H9 (cell line): ENCODE measurements around the gene CCDC194. TPM values are rescaled to one million over a fixed set of nuclear protein-coding genes. Genes with fewer than 3 reads are reported as not detected.
A peak's percentile ranks its signal among the peaks of the same experiment; 100 is the strongest.

Source experiments
- DNase-seq: peaks from one replicate; pipeline ENCODE4 v3.0.0-alpha.2; 2017
- H2AFZ ChIP-seq: one replicate; pipeline ENCODE4 v1.6.1; 2013; ENCODE audit warnings: mild to moderate bottlenecking, low read length, control low read depth, moderate library complexity
- H2AK5ac ChIP-seq: 2 replicates; pipeline ENCODE4 v1.6.1; 2013; ENCODE audit warnings: low read length, control low read depth, mixed read lengths; ENCODE audit not compliant: insufficient read length
- H2BK120ac ChIP-seq: one replicate; pipeline ENCODE4 v1.6.1; 2013; ENCODE audit warnings: low read depth, mild to moderate bottlenecking, low read length, control low read depth, inconsistent platforms; ENCODE audit not compliant: poor library complexity, severe bottlenecking
- H2BK12ac ChIP-seq: 2 replicates; pipeline ENCODE4 v1.6.1; 2013; ENCODE audit warnings: low read length, control low read depth, mixed read lengths, low read depth; ENCODE audit not compliant: insufficient read length
- H2BK15ac ChIP-seq: 2 replicates; pipeline ENCODE4 v1.6.1; 2013; ENCODE audit warnings: low read depth, low read length, control low read depth
- H2BK20ac ChIP-seq: one replicate; pipeline ENCODE4 v1.6.1; 2013; ENCODE audit warnings: low read depth, mild to moderate bottlenecking, low read length, control low read depth, inconsistent platforms; ENCODE audit not compliant: poor library complexity, severe bottlenecking
- H2BK5ac ChIP-seq: 2 replicates; pipeline ENCODE4 v1.6.1; 2013; ENCODE audit warnings: low read length, control low read depth, mixed read lengths; ENCODE audit not compliant: insufficient read length
- H3K14ac ChIP-seq: 2 replicates; pipeline ENCODE4 v1.6.1; 2013; ENCODE audit warnings: low read length, control low read depth; ENCODE audit not compliant: insufficient read depth
- H3K18ac ChIP-seq: 2 replicates; pipeline ENCODE4 v1.6.1; 2013; ENCODE audit warnings: low read depth, mild to moderate bottlenecking, mixed read lengths, low read length, control low read depth; ENCODE audit not compliant: insufficient read length
- H3K23ac ChIP-seq: 2 replicates; pipeline ENCODE4 v1.6.1; 2013; ENCODE audit warnings: low read length, control low read depth, mixed read lengths, low read depth; ENCODE audit not compliant: insufficient read length
- H3K23me2 ChIP-seq: 2 replicates; pipeline ENCODE4 v1.6.1; 2013; ENCODE audit warnings: low read depth, mild to moderate bottlenecking, mixed read lengths, low read length, control low read depth; ENCODE audit not compliant: insufficient read length, poor library complexity, severe bottlenecking
- H3K27ac ChIP-seq: 2 replicates; pipeline ENCODE4 v1.5.1; 2013; ENCODE audit warnings: low read length, control low read depth, mixed read lengths, low read depth; ENCODE audit not compliant: insufficient read length
- H3K27me3 ChIP-seq: 2 replicates; pipeline ENCODE4 v1.6.1; 2013; ENCODE audit warnings: low read length, control low read depth, inconsistent platforms; ENCODE audit not compliant: insufficient read depth
- H3K4ac ChIP-seq: 2 replicates; pipeline ENCODE4 v1.6.1; 2013; ENCODE audit warnings: low read depth, mild to moderate bottlenecking, control low read depth, inconsistent platforms, low read length, moderate library complexity
- H3K4me1 ChIP-seq: 2 replicates; pipeline ENCODE4 v1.6.1; 2013; ENCODE audit warnings: low read length, control low read depth, inconsistent platforms; ENCODE audit not compliant: insufficient read depth
- H3K4me2 ChIP-seq: 2 replicates; pipeline ENCODE4 v1.6.1; 2013; ENCODE audit warnings: low read length, control low read depth, mixed read lengths; ENCODE audit not compliant: insufficient read length, insufficient read depth
- H3K56ac ChIP-seq: 2 replicates; pipeline ENCODE4 v1.6.1; 2013; ENCODE audit warnings: low read depth, mild to moderate bottlenecking, mixed read lengths, low read length, control low read depth; ENCODE audit not compliant: insufficient read length
- H3K79me1 ChIP-seq: 2 replicates; pipeline ENCODE4 v1.6.1; 2013; ENCODE audit warnings: low read depth, mild to moderate bottlenecking, moderate library complexity, low read length, control low read depth, inconsistent platforms; ENCODE audit not compliant: insufficient read depth, poor library complexity, severe bottlenecking
- H3K79me2 ChIP-seq: 2 replicates; pipeline ENCODE4 v1.6.1; 2013; ENCODE audit warnings: low read length, control low read depth, inconsistent platforms; ENCODE audit not compliant: insufficient read depth
- H3K9ac ChIP-seq: 2 replicates; pipeline ENCODE4 v1.6.1; 2013; ENCODE audit warnings: low read length, control low read depth, mixed read lengths; ENCODE audit not compliant: insufficient read length; ENCODE audit errors: extremely low read depth
- H3K9me3 ChIP-seq: one replicate; pipeline ENCODE4 v1.6.1; 2013; ENCODE audit warnings: low read depth, low read length, inconsistent platforms; ENCODE audit not compliant: control insufficient read depth
- H3T11ph ChIP-seq: one replicate; pipeline ENCODE4 v1.6.1; 2013; ENCODE audit warnings: mild to moderate bottlenecking, low read length, control low read depth, inconsistent platforms
- H4K20me1 ChIP-seq: one replicate; pipeline ENCODE4 v1.6.1; 2013; ENCODE audit not compliant: control insufficient read depth, insufficient read length, insufficient read depth
- H4K5ac ChIP-seq: 2 replicates; pipeline ENCODE4 v1.6.1; 2013; ENCODE audit warnings: low read depth, mild to moderate bottlenecking, mixed read lengths, low read length, control low read depth; ENCODE audit not compliant: insufficient read length
- H4K8ac ChIP-seq: replicated peaks from 2 replicates; pipeline ENCODE4 v1.6.1; 2013; ENCODE audit warnings: low read length, control low read depth, mixed read lengths, low read depth; ENCODE audit not compliant: insufficient read length
- H4K91ac ChIP-seq: 2 replicates; pipeline ENCODE4 v1.6.1; 2013; ENCODE audit warnings: low read depth, mild to moderate bottlenecking, moderate library complexity, mixed read lengths, low read length, control low read depth; ENCODE audit not compliant: insufficient read length
- H3K27ac Mint-ChIP-seq, 3 experiments: 2 replicates in 2 of 3; 3 replicates in 1 of 3; pipeline ENCODE4 v1.8.0; 2020 to 2021; ENCODE audit warnings: mixed read lengths in 3 of 3, mild to moderate bottlenecking in 1 of 3, moderate library complexity in 1 of 3
- H3K27me3 Mint-ChIP-seq: 2 replicates; pipeline ENCODE4 v1.8.0; 2021; ENCODE audit warnings: low read depth, mild to moderate bottlenecking, moderate library complexity, mixed read lengths
- H3K36me3 Mint-ChIP-seq, 3 experiments: 2 replicates in 2 of 3; 3 replicates in 1 of 3; pipeline ENCODE4 v1.8.0; 2020 to 2021; ENCODE audit warnings: low read depth in 3 of 3, mixed read lengths in 3 of 3; ENCODE audit not compliant: insufficient read depth in 1 of 3
- H3K4me1 Mint-ChIP-seq, 2 experiments: 2 replicates each; pipeline ENCODE4 v1.8.0; 2020; ENCODE audit warnings: mixed read lengths in 2 of 2
- H3K4me3 Mint-ChIP-seq, 2 experiments: 2 replicates in 1 of 2; 3 replicates in 1 of 2; pipeline ENCODE4 v1.8.0; 2020 to 2021; ENCODE audit warnings: mild to moderate bottlenecking in 2 of 2, mixed read lengths in 2 of 2, moderate library complexity in 1 of 2
- H3K9me3 Mint-ChIP-seq, 2 experiments: 2 replicates in 1 of 2; 3 replicates in 1 of 2; pipeline ENCODE4 v1.8.0; 2020; ENCODE audit warnings: mild to moderate bottlenecking in 2 of 2, mixed read lengths in 2 of 2, moderate library complexity in 1 of 2
- CTCF ChIP-seq: fragments of 200-600 bp; sonication (generic); conservative IDR thresholded peaks from 3 replicates; pipeline ENCODE4 v1.8.0; 2021; ENCODE audit warnings: antibody characterized with exemption, mild to moderate bottlenecking
- WGBS: extraction: QIAGEN DNeasy Blood & Tissue Kit; methylation state at CpG from one replicate; pipeline ENCODE4 v1.1.7; 2013; ENCODE audit warnings: missing lambda C conversion rate, low lambda C conversion rate, mixed read lengths; ENCODE audit not compliant: insufficient read length; ENCODE audit errors: extremely low coverage; 5-methylcytosine and 5-hydroxymethylcytosine counted together
- total RNA-seq: library from RNA; stranded (reverse); gene quantifications from 2 replicates; pipeline ENCODE4 v1.2.1, GENCODE V29; 2021

CCDC194 gene
- total RNA-seq, 1 experiment from 2014 or later = 0.68 TPM

- Histone ChIP-seq H4K91ac (no peak overlapping the region), H2AK5ac (no peak overlapping the region), H3K27me3 (no peaks in the 10 kb centered on the region), H3K9me3 (no peaks in the 10 kb centered on the region), H2BK12ac (no peak overlapping the region), H3K23me2 (peaks cover 11% of the 10 kb centered on the region), H3K9ac (no peak overlapping the region), H2BK15ac (no peak overlapping the region; the same call in 1 of the 2 replicates), H3K79me2 (no peaks in the 10 kb centered on the region), H3K4me2 (peak overlapping the region; percentile 26), H3K4ac (no peak overlapping the region), H3K14ac (no peak overlapping the region; the same call in 1 of the 2 replicates), H4K5ac (no peak overlapping the region), H2BK120ac (no peak overlapping the region), H2AFZ (no peak overlapping the region), H3K27ac (no peak overlapping the region), H3K79me1 (no peaks in the 10 kb centered on the region), H3K23ac (no peak overlapping the region), H3K56ac (no peak overlapping the region), H3K18ac (peak overlapping the region; percentile 11), H4K20me1 (no peaks in the 10 kb centered on the region), H2BK5ac (no peak overlapping the region), H2BK20ac (no peak overlapping the region), H3K4me1 (no peaks in the 10 kb centered on the region; the same call in 1 of the 2 replicates), H3T11ph (no peak overlapping the region), H4K8ac (no peak overlapping the region)
- peak overlapping the region in 2 of 3 experiments; percentile 70 to 90; a peak in 2 of 7 replicates for H3K27ac Mint-ChIP-seq
- peak; percentile 68 for TF ChIP-seq CTCF
- peak; percentile 90 for DNase-seq
- peaks cover 0 to 8% (median 4%) of the 10 kb centered on the region in 3 experiments; a peak in 2 of 7 replicates for H3K36me3 Mint-ChIP-seq
- no peaks in the 10 kb centered on the region for H3K9me3 Mint-ChIP-seq
- H3K4me1 Mint-ChIP-seq = peaks cover 14 to 21% of the 10 kb centered on the region in 2 experiments
- WGBS = no CpG with 5 or more reads among the region's 27 CpGs
- H3K4me3 Mint-ChIP-seq = peak overlapping the region; percentile 67 to 82
- H3K27me3 Mint-ChIP-seq = no peaks in the 10 kb centered on the region; the same call in 1 of the 2 replicates
These were observed 30.9 kb upstream of the CCDC194 start for GRCh38 chr19:17424743-17425365.
